Thoracic aorta (tissue), 2 donors: Measurements from ENCODE around the gene OCA2. TPM values are rescaled to one million over a fixed set of nuclear protein-coding genes. Genes with fewer than 3 reads are reported as not detected.
"Not testable (repeated sequence)": the region's sequence is repeated elsewhere in the genome, so short reads cannot be mapped to it uniquely, and the experiment has no call there.

Source experiments
- ATAC-seq: fragments of 150-250 bp; one replicate; pipeline ENCODE4 v1.8.0; 2017; ENCODE audit warnings: low read depth; ENCODE audit not compliant: insufficient number of reproducible peaks, low FRiP score
- DNase-seq: peaks from one replicate; pipeline ENCODE4 v3.0.0-alpha.2; 2020; ENCODE audit warnings: low spot score
- H3K27ac ChIP-seq, 2 donors: fragments of 200-600 bp; sonication (generic); 1 replicate in 1 of 2; 2 replicates in 1 of 2; pipeline ENCODE4 v1.5.1; 2016; ENCODE audit warnings: mild to moderate bottlenecking in 2 of 2, moderate library complexity in 2 of 2
- H3K27me3 ChIP-seq: fragments of 200-600 bp; sonication (generic); replicated peaks from 2 replicates; pipeline ENCODE4 v1.6.0; 2016; ENCODE audit warnings: mild to moderate bottlenecking; ENCODE audit not compliant: insufficient read depth
- H3K36me3 ChIP-seq: fragments of 200-600 bp; sonication (generic); one replicate; pipeline ENCODE4 v1.5.1; 2016
- H3K4me1 ChIP-seq, 2 donors: fragments of 200-600 bp; sonication (generic); 1 replicate in 1 of 2; 2 replicates in 1 of 2; pipeline versions ENCODE4 v1.5.1 to v1.6.0; 2016; ENCODE audit warnings: low read depth in 2 of 2, mild to moderate bottlenecking in 1 of 2; ENCODE audit not compliant: control insufficient read depth in 1 of 2
- H3K4me3 ChIP-seq: fragments of 200-600 bp; sonication (generic); 2 replicates; pipeline ENCODE4 v1.5.1; 2016; ENCODE audit warnings: mild to moderate bottlenecking
- H3K9me3 ChIP-seq: fragments of 200-600 bp; sonication (generic); 2 replicates; pipeline ENCODE4 v1.5.1; 2016
- total RNA-seq, 2 donors: library from RNA; depleted of rRNA; stranded (reverse); fragments of >200 nt; gene quantifications; one replicate each; pipeline versions ENCODE4 v1.1.0 to v1.2.3, GENCODE V29; 2016
- TF ChIP-seq, protein P1 (sequence below): fragments of 200-600 bp; sonication (generic); IDR thresholded peaks from one replicate; pipeline ENCODE4 v1.5.1; 2019; ENCODE audit warnings: antibody characterized with exemption

The OCA2 gene
- 10 to 100 TPM in 1 of 2 donors, 1 to 10 TPM in 1; 8.0 to 14.8 TPM for total RNA-seq

DNA sequence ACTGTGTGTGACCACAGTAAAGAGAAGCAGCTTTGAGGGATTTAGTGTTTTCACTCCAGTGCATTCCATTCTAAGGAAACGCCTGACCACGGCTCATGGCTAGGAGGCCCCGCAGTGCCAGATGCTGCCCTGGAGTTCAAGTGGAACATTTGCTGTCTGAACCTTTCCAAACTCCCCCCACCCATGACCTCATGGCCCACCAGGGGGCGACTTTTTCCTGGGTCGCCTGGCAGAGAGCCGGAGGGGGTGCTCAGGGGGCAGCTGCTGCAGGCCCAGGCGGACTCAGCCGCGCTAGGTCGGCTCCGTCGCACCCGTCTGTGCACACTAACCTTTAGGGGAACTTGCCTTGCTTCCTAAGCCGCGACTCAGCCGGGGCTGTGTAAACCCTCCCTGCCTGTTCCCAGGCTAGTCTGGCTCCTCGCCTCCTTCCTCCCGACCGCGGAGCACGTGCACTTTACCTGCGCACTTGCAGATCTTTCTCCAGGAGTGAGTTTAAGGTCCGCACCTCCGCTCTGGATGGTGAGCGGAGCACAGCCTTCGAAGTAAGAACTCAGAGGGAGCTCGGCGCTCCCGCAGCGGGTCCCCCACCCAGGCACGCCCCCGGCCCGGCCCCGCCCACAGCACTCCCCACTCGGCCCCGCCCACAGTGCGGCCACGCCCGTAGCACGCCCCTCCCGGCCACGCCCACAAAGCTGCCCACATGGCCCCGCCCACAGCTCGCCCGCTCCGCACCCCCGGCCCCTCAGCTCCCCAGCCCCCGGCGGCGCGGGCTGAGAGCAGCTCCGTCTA lies at the start of gene OCA2:
TSS of gene OCA2 (minus strand) at position 550 of the 789 bp plus-strand sequence. CDS start 17,441 bp downstream, outside the sequence.
- peaks cover 9 to 54% of the 10 kb centered on the region in 2 donors for H3K4me1 ChIP-seq
- TF ChIP-seq, protein P1, sequence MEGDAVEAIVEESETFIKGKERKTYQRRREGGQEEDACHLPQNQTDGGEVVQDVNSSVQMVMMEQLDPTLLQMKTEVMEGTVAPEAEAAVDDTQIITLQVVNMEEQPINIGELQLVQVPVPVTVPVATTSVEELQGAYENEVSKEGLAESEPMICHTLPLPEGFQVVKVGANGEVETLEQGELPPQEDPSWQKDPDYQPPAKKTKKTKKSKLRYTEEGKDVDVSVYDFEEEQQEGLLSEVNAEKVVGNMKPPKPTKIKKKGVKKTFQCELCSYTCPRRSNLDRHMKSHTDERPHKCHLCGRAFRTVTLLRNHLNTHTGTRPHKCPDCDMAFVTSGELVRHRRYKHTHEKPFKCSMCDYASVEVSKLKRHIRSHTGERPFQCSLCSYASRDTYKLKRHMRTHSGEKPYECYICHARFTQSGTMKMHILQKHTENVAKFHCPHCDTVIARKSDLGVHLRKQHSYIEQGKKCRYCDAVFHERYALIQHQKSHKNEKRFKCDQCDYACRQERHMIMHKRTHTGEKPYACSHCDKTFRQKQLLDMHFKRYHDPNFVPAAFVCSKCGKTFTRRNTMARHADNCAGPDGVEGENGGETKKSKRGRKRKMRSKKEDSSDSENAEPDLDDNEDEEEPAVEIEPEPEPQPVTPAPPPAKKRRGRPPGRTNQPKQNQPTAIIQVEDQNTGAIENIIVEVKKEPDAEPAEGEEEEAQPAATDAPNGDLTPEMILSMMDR = peak; percentile 25
- H3K4me3 ChIP-seq = peak within 1 kb of the TSS; percentile 68
- no peaks in the 10 kb centered on the region for H3K9me3 ChIP-seq
- no peaks in the 10 kb centered on the region for H3K36me3 ChIP-seq
- DNase-seq (no peak), ATAC-seq (peak; percentile 13)
- peak within 1 kb of the TSS; percentile 80 to 96 for H3K27ac ChIP-seq
- H3K27me3 ChIP-seq = no peaks in the 10 kb centered on the region

DNA sequence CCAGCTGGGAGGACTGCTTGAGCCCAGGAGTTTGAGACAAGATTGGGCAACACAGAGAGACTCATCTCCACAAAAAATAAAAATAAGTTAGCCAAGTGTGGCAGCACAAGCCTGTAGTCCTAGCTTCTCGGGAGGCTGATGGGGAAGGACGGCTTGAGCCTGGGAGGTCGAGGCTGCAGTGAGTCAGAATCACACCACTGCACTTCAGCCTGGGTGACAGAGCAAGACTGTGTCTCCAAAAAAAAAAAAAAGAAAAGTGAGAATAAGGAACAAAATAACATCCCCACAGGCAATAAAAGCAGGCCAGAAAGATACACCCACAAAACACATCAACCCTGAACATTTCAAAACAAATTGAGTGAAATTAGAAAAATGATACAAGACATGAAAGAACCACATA lies 48.7 kb upstream of the OCA2 start:
- TF ChIP-seq, protein P1 = no peak
- Histone ChIP-seq H3K9me3 (peaks cover 3% of the 10 kb centered on the region), H3K4me1 (no peaks in the 10 kb centered on the region), H3K4me3 (no peak overlapping the region), H3K27ac (no peak overlapping the region), H3K27me3 (no peaks in the 10 kb centered on the region), H3K36me3 (peaks cover 23% of the 10 kb centered on the region)
- DNase-seq = no peak
- no peak for ATAC-seq

DNA sequence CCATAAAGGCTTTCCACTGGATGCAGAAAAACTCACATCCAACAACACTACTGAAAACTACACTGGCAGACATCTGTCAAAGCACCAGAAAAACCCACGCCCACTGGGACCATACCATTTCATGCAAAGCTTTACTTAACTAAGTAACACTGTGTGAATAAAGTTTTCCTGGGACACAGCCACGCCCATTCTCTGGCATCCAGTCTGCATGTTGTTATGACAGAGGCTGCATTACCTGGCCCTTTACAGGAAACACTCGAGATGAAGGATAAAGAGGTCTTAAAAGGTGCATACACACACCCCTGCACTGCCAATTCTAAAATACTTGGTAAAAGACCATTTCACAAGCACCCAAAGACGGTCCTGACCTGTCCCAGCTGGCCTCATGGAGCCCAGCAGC lies 46.3 kb upstream of the OCA2 start:
- not testable (repeated sequence) for H3K9me3 ChIP-seq, H3K4me3 ChIP-seq, DNase-seq, H3K27me3 ChIP-seq, ATAC-seq, H3K4me1 ChIP-seq, H3K27ac ChIP-seq
- peaks cover 27% of the 10 kb centered on the region for H3K36me3 ChIP-seq

DNA sequence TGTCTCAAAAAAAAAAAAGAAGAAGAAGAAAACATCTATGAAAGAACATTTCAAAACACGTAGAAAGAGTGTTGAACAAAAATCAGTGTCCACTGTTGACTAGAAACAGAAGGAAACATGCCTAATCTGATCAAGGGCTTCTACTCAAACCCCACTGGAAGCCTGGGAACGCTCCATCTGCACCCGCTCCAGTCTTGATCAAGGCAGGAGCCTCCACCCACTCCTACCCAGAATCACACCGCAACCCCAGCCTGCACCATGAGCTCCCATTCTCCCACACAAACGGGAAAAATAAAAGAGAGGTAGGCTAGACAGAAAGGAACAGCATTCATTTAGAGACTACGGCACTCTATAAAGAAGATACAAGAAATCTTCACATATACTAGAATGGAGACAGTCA lies 40.9 kb upstream of the OCA2 start:
- H3K4me1 ChIP-seq = no peaks in the 10 kb centered on the region
- no peak overlapping the region for H3K27ac ChIP-seq
- no peak overlapping the region for H3K4me3 ChIP-seq
- no peaks in the 10 kb centered on the region for H3K9me3 ChIP-seq
- peaks cover 28% of the 10 kb centered on the region for H3K36me3 ChIP-seq
- DNase-seq (no peak), ATAC-seq (no peak)
- TF ChIP-seq, protein P1 = no peak
- H3K27me3 ChIP-seq = no peaks in the 10 kb centered on the region

DNA sequence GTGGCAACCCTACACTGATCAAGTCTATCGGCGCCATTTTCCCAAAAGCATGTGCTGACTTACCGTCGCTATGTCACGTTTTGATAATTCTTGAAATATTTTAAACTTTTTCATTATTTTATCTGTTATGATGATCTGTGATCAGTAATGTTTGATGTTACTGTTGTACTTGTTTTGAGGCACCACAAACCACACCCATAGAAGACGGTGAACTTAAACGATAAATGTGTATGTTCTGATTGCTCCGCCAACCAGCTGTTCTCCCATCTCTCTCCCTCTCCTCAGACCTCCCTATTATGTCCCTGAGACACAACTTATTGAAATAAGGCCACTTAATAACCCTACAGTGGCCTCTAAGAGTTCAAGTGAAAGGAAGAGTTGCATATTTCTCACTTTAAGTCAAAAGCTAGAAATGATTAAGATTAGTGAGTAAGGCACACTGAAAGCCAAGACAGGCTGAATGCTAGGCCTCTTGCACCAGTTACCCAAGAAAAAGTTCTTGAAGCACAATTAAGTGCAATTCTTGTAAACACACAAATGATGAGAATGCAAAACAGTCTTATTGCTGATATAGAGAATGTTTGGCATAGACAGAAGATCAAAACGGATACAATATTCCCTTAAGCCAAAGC lies 38.4 kb upstream of the OCA2 start:
- not testable (repeated sequence) for H3K27ac ChIP-seq, ATAC-seq, H3K9me3 ChIP-seq, H3K4me3 ChIP-seq, DNase-seq, H3K27me3 ChIP-seq
- peaks cover 12% of the 10 kb centered on the region for H3K36me3 ChIP-seq
- H3K4me1 ChIP-seq = peaks cover 6 to 17% of the 10 kb centered on the region in 2 donors

DNA sequence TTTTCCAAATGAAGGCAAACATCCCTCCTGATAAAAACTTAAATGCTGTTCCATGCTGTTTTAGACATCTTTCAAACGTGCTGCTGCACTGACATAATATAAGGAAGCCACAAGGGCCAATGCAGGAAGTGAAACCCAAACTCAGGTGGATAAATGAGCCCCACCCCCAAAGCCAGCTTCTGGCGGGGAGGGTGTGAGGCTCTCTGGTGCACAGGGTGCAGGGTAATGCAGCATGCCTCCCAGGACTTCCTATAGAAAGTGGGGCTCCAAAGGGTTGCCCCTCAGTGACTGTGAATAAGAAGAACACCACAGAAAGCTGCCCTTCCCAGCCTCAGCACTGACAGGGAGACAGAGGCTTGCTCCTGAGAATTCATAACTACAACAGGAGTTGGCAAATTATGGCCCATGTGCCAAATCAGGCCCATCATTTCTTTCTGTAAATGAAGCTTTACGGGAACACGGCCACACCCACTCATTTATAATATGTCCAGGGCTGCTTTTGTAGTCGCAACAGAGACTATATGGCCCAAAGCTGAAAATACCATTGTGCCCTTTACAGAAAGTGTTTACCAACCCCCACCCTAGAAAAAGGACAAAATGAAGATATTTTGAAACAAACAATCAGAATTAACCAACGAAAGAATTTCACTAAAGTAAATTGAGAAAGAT lies 37.3 kb upstream of the OCA2 start:
- H3K9me3 ChIP-seq, H3K4me3 ChIP-seq, ATAC-seq, DNase-seq, H3K27me3 ChIP-seq, H3K27ac ChIP-seq: not testable (repeated sequence)
- Histone ChIP-seq H3K4me1 (peaks cover 9 to 22% of the 10 kb centered on the region in 2 donors), H3K36me3 (peaks cover 14% of the 10 kb centered on the region)
